Smooth muscle cell (in vitro differentiated cells): Measurements from ENCODE around the gene UBR2. TPM values are rescaled to one million over a fixed set of nuclear protein-coding genes. Genes with fewer than 3 reads are reported as not detected.
"Not testable (repeated sequence)": the region's sequence is repeated elsewhere in the genome, so short reads cannot be mapped to it uniquely, and the experiment has no call there.

ENCODE experiments used
- DNase-seq: peaks from one replicate; lab custom pipeline; 2025; ENCODE audit not compliant: unreplicated experiment; lab: John Stamatoyannopoulos, UW
- H2AFZ ChIP-seq: fragments of 200-600 bp; sonication (generic); 2 replicates; pipeline ENCODE4 v1.6.0; 2016; ENCODE audit warnings: antibody characterized with exemption, low read depth, mild to moderate bottlenecking
- H3F3A ChIP-seq: fragments of 200-600 bp; sonication (generic); 2 replicates; pipeline ENCODE4 v1.6.0; 2017; ENCODE audit warnings: antibody characterized with exemption, low read depth
- H3K27ac ChIP-seq: fragments of 200-600 bp; sonication (generic); 2 replicates; pipeline ENCODE4 v1.5.1; 2016; ENCODE audit warnings: low read depth, mild to moderate bottlenecking
- H3K27me3 ChIP-seq: fragments of 200-600 bp; sonication (generic); 2 replicates; pipeline ENCODE4 v1.6.1; 2016; ENCODE audit warnings: low read depth, mild to moderate bottlenecking
- H3K36me3 ChIP-seq: fragments of 200-600 bp; sonication (generic); 2 replicates; pipeline ENCODE4 v1.5.1; 2016; ENCODE audit warnings: low read depth
- H3K4me1 ChIP-seq: fragments of 200-600 bp; sonication (generic); 2 replicates; pipeline ENCODE4 v1.5.1; 2016; ENCODE audit warnings: low read depth
- H3K4me2 ChIP-seq: fragments of 200-600 bp; sonication (generic); 2 replicates; pipeline ENCODE4 v1.6.0; 2016; ENCODE audit warnings: mild to moderate bottlenecking
- H3K4me3 ChIP-seq: fragments of 200-600 bp; sonication (generic); 2 replicates; pipeline ENCODE4 v1.5.1; 2016; ENCODE audit warnings: mild to moderate bottlenecking
- H3K79me2 ChIP-seq: fragments of 200-600 bp; sonication (generic); 2 replicates; pipeline ENCODE4 v1.6.0; 2016; ENCODE audit warnings: low read depth, mild to moderate bottlenecking
- H3K9ac ChIP-seq: fragments of 200-600 bp; sonication (generic); 2 replicates; pipeline ENCODE4 v1.6.0; 2016; ENCODE audit warnings: low read depth
- H3K9me3 ChIP-seq: fragments of 200-600 bp; sonication (generic); replicated peaks from 2 replicates; pipeline ENCODE4 v1.5.1; 2016; ENCODE audit warnings: low read depth
- H4K20me1 ChIP-seq: fragments of 200-600 bp; sonication (generic); 2 replicates; pipeline ENCODE4 v1.6.0; 2016; ENCODE audit warnings: low read depth
- WGBS: methylation state at CpG from one replicate; pipeline ENCODE4 v1.1.7; 2016; ENCODE audit warnings: low lambda C conversion rate; 5-methylcytosine and 5-hydroxymethylcytosine counted together
- polyA plus RNA-seq: library from polyadenylated mRNA; unstranded; fragments of >200 nt; fragmentation: Nextera tagmentation; extraction: Ambion mirVana; gene quantifications from 2 replicates; pipeline ENCODE4 v1.2.1, GENCODE V29; 2016
- total RNA-seq: library from RNA; depleted of rRNA; stranded (reverse); fragments of >200 nt; gene quantifications from 2 replicates; pipeline ENCODE4 v1.2.3, GENCODE V29; 2014
- TF ChIP-seq, protein P1 (sequence below): fragments of 200-600 bp; sonication (generic); IDR thresholded peaks from 2 replicates; pipeline ENCODE4 v1.5.1; 2017; ENCODE audit warnings: borderline replicate concordance, mild to moderate bottlenecking, antibody characterized with exemption; ENCODE audit not compliant: insufficient read depth, poor library complexity, severe bottlenecking

The UBR2 gene
- total and polyA plus RNA-seq, 2 experiments from 2014 or later, result 8.1 to 22.6 TPM

DNA sequence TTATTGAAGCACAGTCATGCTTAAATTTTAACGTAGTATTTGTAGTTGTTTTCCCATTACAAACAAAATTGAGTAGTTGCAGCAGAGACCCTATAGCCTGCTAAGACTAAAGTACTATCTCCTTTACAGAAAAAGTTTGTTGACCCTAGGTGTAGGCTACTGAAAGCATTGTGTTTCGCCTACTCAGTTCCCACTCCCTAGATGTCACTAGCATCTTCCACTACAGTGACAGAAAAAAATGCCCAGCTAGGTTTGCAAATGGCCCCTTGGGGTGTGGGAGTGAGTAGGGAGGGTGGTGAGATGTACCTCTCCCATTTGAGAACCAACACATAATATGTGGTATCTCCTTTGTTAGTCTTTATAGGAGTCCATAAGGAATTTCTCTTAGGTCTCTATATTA is 34.5 kb downstream of the UBR2 start:
- H3K36me3 ChIP-seq, result peaks cover 16% of the 10 kb centered on the region
- no peak overlapping the region for H3K9ac ChIP-seq
- H3K79me2 ChIP-seq, result peaks cover 47% of the 10 kb centered on the region
- 98% methylated on average over 2 of the region's 2 CpGs for WGBS
- TF ChIP-seq, protein P1, sequence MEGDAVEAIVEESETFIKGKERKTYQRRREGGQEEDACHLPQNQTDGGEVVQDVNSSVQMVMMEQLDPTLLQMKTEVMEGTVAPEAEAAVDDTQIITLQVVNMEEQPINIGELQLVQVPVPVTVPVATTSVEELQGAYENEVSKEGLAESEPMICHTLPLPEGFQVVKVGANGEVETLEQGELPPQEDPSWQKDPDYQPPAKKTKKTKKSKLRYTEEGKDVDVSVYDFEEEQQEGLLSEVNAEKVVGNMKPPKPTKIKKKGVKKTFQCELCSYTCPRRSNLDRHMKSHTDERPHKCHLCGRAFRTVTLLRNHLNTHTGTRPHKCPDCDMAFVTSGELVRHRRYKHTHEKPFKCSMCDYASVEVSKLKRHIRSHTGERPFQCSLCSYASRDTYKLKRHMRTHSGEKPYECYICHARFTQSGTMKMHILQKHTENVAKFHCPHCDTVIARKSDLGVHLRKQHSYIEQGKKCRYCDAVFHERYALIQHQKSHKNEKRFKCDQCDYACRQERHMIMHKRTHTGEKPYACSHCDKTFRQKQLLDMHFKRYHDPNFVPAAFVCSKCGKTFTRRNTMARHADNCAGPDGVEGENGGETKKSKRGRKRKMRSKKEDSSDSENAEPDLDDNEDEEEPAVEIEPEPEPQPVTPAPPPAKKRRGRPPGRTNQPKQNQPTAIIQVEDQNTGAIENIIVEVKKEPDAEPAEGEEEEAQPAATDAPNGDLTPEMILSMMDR, result no peak
- H3K9me3 ChIP-seq, result no peaks in the 10 kb centered on the region
- no peak overlapping the region for H3K4me2 ChIP-seq
- no peak overlapping the region for H3K4me3 ChIP-seq
- H2AFZ ChIP-seq, result no peak overlapping the region
- peaks cover 40% of the 10 kb centered on the region for H4K20me1 ChIP-seq
- no peaks in the 10 kb centered on the region for H3K27me3 ChIP-seq
- no peaks in the 10 kb centered on the region for H3F3A ChIP-seq
- no peak overlapping the region for H3K27ac ChIP-seq
- no peak for DNase-seq
- H3K4me1 ChIP-seq, result no peaks in the 10 kb centered on the region

DNA sequence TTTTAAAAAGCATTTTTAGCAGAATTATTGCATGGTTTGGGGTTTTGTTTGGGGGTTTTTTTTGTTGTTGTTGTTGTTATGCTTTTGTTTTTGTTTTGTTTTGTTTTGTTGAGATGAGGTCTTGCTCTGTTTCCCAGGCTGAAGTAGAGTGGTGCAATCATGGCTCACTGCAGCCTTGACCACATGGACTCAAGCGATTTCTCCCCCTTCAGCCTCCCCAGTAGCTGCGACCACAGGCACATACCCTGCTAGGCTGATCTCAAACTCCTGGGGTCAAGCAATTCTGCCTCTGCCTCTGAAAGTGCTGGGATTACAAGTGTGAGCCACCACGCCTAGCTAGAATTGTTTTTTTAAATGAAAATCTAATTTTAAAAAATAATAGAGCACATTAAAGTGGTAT is 35.7 kb downstream of the UBR2 start:
- Histone ChIP-seq H3K4me3 (no peak overlapping the region), H3K36me3 (peaks cover 11% of the 10 kb centered on the region), H3K9me3 (no peaks in the 10 kb centered on the region), H3K9ac (no peak overlapping the region), H3F3A (no peaks in the 10 kb centered on the region), H4K20me1 (peaks cover 37% of the 10 kb centered on the region), H3K4me1 (no peaks in the 10 kb centered on the region), H3K27me3 (no peaks in the 10 kb centered on the region), H2AFZ (no peak overlapping the region), H3K79me2 (peaks cover 34% of the 10 kb centered on the region), H3K4me2 (no peak overlapping the region), H3K27ac (no peak overlapping the region)
- no peak for DNase-seq
- 93% methylated on average over 3 of the region's 3 CpGs for WGBS
- TF ChIP-seq, protein P1, result no peak

DNA sequence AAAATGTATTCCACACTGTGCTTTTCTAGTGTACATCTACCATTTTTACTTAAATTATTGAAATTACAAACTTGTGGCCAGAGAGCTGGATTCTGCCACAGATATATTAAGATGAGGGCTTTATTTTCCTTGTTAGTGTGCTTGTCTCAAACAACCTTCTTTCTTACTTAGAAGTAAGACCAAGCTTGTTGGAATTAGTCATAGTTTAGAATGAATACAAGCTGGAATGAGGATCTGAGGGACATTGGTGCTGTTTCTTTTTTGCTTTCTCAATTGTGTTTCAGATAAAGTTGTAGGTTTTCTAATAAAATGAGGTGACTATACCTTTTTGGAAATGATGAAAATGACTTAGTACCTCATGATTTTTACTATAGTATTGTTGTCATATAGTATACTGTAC is 40.3 kb downstream of the UBR2 start:
- Histone ChIP-seq H3K4me2 (no peak overlapping the region), H3K27me3 (no peaks in the 10 kb centered on the region), H3F3A (no peaks in the 10 kb centered on the region), H4K20me1 (peaks cover 27% of the 10 kb centered on the region), H3K27ac (no peak overlapping the region), H3K79me2 (peaks cover 11% of the 10 kb centered on the region), H3K9ac (no peak overlapping the region), H3K9me3 (no peaks in the 10 kb centered on the region), H3K4me3 (no peak overlapping the region), H3K36me3 (peaks cover 5% of the 10 kb centered on the region), H3K4me1 (no peaks in the 10 kb centered on the region), H2AFZ (no peak overlapping the region)
- TF ChIP-seq, protein P1, result no peak
- DNase-seq, result no peak

DNA sequence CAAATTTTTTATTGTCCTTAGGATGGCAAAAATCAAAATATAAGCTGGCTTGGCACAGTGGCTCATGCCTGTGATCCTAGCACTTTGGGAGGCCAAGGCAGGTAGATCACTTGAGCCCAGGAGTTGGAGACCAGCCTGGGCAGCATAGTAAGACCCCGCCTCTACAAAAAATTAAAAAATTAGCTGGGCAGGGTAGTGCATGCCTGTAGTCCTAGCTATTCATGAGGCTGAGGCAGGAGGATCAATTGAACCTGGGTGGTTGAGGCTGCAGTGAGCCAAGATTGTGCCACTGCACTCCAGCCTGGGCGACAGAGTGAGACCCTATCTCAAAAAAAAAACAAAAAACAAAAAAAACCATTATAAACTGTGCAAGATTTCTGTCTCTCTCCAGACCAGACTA is 40.9 kb downstream of the UBR2 start:
- H3F3A ChIP-seq, H2AFZ ChIP-seq, DNase-seq, H3K27ac ChIP-seq, H3K27me3 ChIP-seq, H3K4me2 ChIP-seq, H3K9ac ChIP-seq, H3K4me3 ChIP-seq, H3K4me1 ChIP-seq, H3K36me3 ChIP-seq, H3K9me3 ChIP-seq: not testable (repeated sequence)
- 100% methylated on average over 2 of the region's 2 CpGs for WGBS
- H3K79me2 ChIP-seq, result peaks cover 11% of the 10 kb centered on the region
- H4K20me1 ChIP-seq, result peaks cover 21% of the 10 kb centered on the region
